Measurements from ENCODE around the gene SLX9. TPM values are rescaled to one million over a fixed set of nuclear protein-coding genes. Genes with fewer than 3 reads are reported as not detected.

Gene SLX9
- total RNA-seq, 1 experiment from 2014 or later = 77.2 TPM

DNA sequence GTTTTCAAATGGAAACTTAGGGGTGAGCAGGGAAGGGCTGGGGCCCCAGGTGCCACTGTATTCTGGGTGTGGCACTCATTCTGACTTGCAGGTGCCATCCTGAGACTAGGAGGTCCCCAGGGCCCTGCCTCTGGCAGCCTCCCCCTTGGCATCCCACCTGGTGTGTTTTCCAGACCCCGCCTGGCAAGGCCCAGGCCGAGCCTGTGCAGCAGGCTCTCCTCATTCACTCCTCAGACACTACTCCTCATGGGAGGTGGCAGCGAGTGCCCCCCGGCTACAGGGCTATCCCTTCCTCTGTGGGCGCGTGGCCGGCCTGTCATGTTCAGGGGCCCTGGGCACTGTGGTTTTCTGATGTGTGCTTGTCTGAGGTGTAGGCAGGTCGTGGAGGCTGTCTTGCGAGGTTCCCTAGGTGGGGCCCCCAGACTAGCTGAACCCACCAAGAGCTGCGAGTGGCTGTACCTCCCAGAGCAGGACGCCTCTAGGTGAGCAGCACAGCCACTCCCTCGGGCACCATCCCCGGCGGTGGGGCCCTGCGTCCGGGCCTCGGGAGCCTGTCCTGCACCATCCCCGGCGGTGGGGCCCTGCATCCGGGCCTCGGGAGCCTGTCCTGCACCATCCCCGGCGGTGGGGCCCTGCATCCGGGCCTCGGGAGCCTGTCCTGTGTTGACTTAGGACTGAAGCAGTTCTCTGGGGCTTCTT is 13.2 kb downstream of the SLX9 start (continued):
- TF ChIP-seq ATF2 (CRISPR knock-in tag; IDR thresholded peaks at IDR 0.05; ENCODE audit: borderline replicate concordance, low read depth) = no peak
- TF ChIP-seq, protein P1, sequence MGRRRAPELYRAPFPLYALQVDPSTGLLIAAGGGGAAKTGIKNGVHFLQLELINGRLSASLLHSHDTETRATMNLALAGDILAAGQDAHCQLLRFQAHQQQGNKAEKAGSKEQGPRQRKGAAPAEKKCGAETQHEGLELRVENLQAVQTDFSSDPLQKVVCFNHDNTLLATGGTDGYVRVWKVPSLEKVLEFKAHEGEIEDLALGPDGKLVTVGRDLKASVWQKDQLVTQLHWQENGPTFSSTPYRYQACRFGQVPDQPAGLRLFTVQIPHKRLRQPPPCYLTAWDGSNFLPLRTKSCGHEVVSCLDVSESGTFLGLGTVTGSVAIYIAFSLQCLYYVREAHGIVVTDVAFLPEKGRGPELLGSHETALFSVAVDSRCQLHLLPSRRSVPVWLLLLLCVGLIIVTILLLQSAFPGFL (CRISPR knock-in tag; IDR thresholded peaks at IDR 0.05; ENCODE audit: borderline replicate concordance) = no peak
- TF ChIP-seq EMX1 (CRISPR knock-in tag; IDR thresholded peaks at IDR 0.05) = no peak
- TF ChIP-seq, protein P2, sequence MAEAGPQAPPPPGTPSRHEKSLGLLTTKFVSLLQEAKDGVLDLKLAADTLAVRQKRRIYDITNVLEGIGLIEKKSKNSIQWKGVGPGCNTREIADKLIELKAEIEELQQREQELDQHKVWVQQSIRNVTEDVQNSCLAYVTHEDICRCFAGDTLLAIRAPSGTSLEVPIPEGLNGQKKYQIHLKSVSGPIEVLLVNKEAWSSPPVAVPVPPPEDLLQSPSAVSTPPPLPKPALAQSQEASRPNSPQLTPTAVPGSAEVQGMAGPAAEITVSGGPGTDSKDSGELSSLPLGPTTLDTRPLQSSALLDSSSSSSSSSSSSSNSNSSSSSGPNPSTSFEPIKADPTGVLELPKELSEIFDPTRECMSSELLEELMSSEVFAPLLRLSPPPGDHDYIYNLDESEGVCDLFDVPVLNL (CRISPR knock-in tag; IDR thresholded peaks at IDR 0.05; ENCODE audit: borderline replicate concordance, low read depth) = no peak
- TF ChIP-seq ZNF512 (CRISPR knock-in tag; IDR thresholded peaks at IDR 0.05; ENCODE audit: borderline replicate concordance) = no peak
- TF ChIP-seq, protein P3, sequence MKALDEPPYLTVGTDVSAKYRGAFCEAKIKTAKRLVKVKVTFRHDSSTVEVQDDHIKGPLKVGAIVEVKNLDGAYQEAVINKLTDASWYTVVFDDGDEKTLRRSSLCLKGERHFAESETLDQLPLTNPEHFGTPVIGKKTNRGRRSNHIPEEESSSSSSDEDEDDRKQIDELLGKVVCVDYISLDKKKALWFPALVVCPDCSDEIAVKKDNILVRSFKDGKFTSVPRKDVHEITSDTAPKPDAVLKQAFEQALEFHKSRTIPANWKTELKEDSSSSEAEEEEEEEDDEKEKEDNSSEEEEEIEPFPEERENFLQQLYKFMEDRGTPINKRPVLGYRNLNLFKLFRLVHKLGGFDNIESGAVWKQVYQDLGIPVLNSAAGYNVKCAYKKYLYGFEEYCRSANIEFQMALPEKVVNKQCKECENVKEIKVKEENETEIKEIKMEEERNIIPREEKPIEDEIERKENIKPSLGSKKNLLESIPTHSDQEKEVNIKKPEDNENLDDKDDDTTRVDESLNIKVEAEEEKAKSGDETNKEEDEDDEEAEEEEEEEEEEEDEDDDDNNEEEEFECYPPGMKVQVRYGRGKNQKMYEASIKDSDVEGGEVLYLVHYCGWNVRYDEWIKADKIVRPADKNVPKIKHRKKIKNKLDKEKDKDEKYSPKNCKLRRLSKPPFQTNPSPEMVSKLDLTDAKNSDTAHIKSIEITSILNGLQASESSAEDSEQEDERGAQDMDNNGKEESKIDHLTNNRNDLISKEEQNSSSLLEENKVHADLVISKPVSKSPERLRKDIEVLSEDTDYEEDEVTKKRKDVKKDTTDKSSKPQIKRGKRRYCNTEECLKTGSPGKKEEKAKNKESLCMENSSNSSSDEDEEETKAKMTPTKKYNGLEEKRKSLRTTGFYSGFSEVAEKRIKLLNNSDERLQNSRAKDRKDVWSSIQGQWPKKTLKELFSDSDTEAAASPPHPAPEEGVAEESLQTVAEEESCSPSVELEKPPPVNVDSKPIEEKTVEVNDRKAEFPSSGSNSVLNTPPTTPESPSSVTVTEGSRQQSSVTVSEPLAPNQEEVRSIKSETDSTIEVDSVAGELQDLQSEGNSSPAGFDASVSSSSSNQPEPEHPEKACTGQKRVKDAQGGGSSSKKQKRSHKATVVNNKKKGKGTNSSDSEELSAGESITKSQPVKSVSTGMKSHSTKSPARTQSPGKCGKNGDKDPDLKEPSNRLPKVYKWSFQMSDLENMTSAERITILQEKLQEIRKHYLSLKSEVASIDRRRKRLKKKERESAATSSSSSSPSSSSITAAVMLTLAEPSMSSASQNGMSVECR (CRISPR knock-in tag; IDR thresholded peaks at IDR 0.05; ENCODE audit: borderline replicate concordance) = no peak
- no peak for TF ChIP-seq ZNF416 (CRISPR knock-in tag; IDR thresholded peaks at IDR 0.05)
- no peak for TF ChIP-seq TEAD1 (CRISPR knock-in tag; IDR thresholded peaks at IDR 0.05)
- TF ChIP-seq, protein P4, sequence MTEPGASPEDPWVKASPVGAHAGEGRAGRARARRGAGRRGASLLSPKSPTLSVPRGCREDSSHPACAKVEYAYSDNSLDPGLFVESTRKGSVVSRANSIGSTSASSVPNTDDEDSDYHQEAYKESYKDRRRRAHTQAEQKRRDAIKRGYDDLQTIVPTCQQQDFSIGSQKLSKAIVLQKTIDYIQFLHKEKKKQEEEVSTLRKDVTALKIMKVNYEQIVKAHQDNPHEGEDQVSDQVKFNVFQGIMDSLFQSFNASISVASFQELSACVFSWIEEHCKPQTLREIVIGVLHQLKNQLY (CRISPR knock-in tag; IDR thresholded peaks at IDR 0.05) = no peak
- TF ChIP-seq, protein P5, sequence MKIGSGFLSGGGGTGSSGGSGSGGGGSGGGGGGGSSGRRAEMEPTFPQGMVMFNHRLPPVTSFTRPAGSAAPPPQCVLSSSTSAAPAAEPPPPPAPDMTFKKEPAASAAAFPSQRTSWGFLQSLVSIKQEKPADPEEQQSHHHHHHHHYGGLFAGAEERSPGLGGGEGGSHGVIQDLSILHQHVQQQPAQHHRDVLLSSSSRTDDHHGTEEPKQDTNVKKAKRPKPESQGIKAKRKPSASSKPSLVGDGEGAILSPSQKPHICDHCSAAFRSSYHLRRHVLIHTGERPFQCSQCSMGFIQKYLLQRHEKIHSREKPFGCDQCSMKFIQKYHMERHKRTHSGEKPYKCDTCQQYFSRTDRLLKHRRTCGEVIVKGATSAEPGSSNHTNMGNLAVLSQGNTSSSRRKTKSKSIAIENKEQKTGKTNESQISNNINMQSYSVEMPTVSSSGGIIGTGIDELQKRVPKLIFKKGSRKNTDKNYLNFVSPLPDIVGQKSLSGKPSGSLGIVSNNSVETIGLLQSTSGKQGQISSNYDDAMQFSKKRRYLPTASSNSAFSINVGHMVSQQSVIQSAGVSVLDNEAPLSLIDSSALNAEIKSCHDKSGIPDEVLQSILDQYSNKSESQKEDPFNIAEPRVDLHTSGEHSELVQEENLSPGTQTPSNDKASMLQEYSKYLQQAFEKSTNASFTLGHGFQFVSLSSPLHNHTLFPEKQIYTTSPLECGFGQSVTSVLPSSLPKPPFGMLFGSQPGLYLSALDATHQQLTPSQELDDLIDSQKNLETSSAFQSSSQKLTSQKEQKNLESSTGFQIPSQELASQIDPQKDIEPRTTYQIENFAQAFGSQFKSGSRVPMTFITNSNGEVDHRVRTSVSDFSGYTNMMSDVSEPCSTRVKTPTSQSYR (CRISPR knock-in tag; IDR thresholded peaks at IDR 0.05) = no peak
